Measurements from ENCODE around the gene NPAS2. TPM values are rescaled to one million over a fixed set of nuclear protein-coding genes. Genes with fewer than 3 reads are reported as not detected.

NPAS2 gene
- total and polyA plus RNA-seq, 2 donors (not counting 3 experiments of a cell fraction or from before 2014, with no cell fraction given), result 29.0 to 53.9 TPM

DNA sequence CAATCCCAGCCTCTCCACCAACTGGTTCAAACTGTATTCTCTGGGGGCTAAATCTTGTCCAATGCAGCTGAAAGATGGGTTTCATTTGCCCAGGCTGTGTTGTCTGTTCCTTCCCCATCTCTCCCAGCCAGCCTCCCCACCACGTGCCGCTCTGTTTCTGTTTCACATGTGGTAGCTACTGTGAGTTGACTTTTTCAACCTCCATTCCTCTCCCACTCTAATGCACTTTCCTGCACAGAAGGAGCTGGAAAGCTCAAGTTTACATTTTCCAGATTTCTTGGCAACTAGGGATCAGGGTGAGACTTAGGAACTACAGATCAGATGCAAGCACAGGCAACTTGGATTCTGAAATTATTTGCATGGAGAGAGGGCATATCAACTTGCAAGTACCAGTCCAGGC lies 19.0 kb upstream of the NPAS2 start:
- DNase-seq (ENCODE audit: low read depth, low spot score) (no peak), FAIRE-seq (no peak)
- TF ChIP-seq MAX (IDR thresholded peaks at IDR 0.05; ENCODE audit: insufficient read depth, insufficient read length) (no peak), POLR2AphosphoS5 (IDR thresholded peaks at IDR 0.05; ENCODE audit: insufficient read depth, low read depth, low read length) (no peak)
- no peak overlapping the region for H3K27ac ChIP-seq (ENCODE audit: insufficient read depth, low read depth, low read length)
- CTCF ChIA-PET, result interaction anchor here (1.4 kb wide), 1 partner anchor 74 kb away, joined by 3 read pairs; no protein-coding TSS in a partner anchor
- intact Hi-C loops (cut with micrococcal nuclease) (no loop called here), dilution Hi-C loops (cut with MboI; ENCODE audit: extremely low pct_ligation_motif_present, low sequenced_read_pairs) (no loop called here)
- H3K9me1 ChIP-seq (replicated peaks; ENCODE audit: control insufficient read depth, extremely low read depth, insufficient read depth, low read length), result no peaks in the 10 kb centered on the region
- no peaks in the 10 kb centered on the region for H3K4me1 ChIP-seq (ENCODE audit: control insufficient read depth, extremely low read depth, insufficient read depth, low read length)
- no peaks in the 10 kb centered on the region for H3K79me2 ChIP-seq (ENCODE audit: control insufficient read depth, insufficient read depth, low read length)
- H3K36me3 ChIP-seq (ENCODE audit: control insufficient read depth in 2 of 2, extremely low read depth in 1 of 2, insufficient read depth in 2 of 2, low read length in 2 of 2), result no peaks in the 10 kb centered on the region
- H3K27me3 ChIP-seq (ENCODE audit: control insufficient read depth in 2 of 2, insufficient read depth in 2 of 2, low read length in 2 of 2), result no peaks in the 10 kb centered on the region
- H2AFZ ChIP-seq (ENCODE audit: low read depth, low read length), result no peak overlapping the region
- H3K4me2 ChIP-seq (ENCODE audit: insufficient read depth, low read length), result no peak overlapping the region
- BruUV-seq (replicated peaks), result no TSS peak
- H3K9me3 ChIP-seq (replicated peaks; ENCODE audit: control insufficient read depth, insufficient read depth, low read length), result no peaks in the 10 kb centered on the region
- no peaks in the 10 kb centered on the region for H4K20me1 ChIP-seq (replicated peaks; ENCODE audit: control insufficient read depth, extremely low read depth, insufficient read depth, low read length)
- POLR2A ChIA-PET, result no interaction called here
- H3K9ac ChIP-seq (replicated peaks; ENCODE audit: extremely low read depth, insufficient read depth, low read length), result no peak overlapping the region
- no peak overlapping the region for H3K4me3 ChIP-seq (replicated peaks in 1 of 3; ENCODE audit: insufficient read depth in 1 of 3, low read depth in 1 of 3, low read length in 3 of 3)

DNA sequence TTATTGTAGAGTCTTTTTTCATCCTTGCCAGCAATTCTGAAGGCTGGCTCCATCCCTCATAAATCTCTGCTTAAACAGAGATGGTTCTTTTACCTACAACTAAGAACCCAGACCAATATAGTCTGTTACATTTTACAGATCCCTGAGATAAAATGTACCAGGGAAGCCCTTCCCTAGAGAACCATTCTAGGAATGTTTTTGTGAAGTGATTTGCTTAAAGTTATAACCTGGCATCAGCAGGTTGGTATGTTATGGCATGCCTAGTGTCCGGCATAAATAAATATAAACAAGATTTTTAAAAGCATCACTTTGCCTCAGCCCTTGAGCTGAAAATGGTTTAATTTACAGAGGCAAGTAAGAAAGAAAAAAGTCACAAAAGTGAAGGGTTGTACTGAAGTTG lies 18.5 kb upstream of the NPAS2 start:
- Histone ChIP-seq H3K9me3 (replicated peaks; ENCODE audit: control insufficient read depth, insufficient read depth, low read length) (no peaks in the 10 kb centered on the region), H4K20me1 (replicated peaks; ENCODE audit: control insufficient read depth, extremely low read depth, insufficient read depth, low read length) (no peaks in the 10 kb centered on the region), H3K4me3 (replicated peaks in 1 of 3; ENCODE audit: insufficient read depth in 1 of 3, low read depth in 1 of 3, low read length in 3 of 3) (no peak overlapping the region), H3K4me2 (ENCODE audit: insufficient read depth, low read length) (no peak overlapping the region), H3K9ac (replicated peaks; ENCODE audit: extremely low read depth, insufficient read depth, low read length) (no peak overlapping the region), H3K79me2 (ENCODE audit: control insufficient read depth, insufficient read depth, low read length) (no peaks in the 10 kb centered on the region), H3K9me1 (replicated peaks; ENCODE audit: control insufficient read depth, extremely low read depth, insufficient read depth, low read length) (no peaks in the 10 kb centered on the region), H3K4me1 (ENCODE audit: control insufficient read depth, extremely low read depth, insufficient read depth, low read length) (no peaks in the 10 kb centered on the region), H3K27ac (ENCODE audit: insufficient read depth, low read depth, low read length) (no peak overlapping the region), H3K36me3 (ENCODE audit: control insufficient read depth in 2 of 2, extremely low read depth in 1 of 2, insufficient read depth in 2 of 2, low read length in 2 of 2) (no peaks in the 10 kb centered on the region), H2AFZ (ENCODE audit: low read depth, low read length) (no peak overlapping the region), H3K27me3 (ENCODE audit: control insufficient read depth in 2 of 2, insufficient read depth in 2 of 2, low read length in 2 of 2) (no peaks in the 10 kb centered on the region)
- dilution Hi-C loops (cut with MboI; ENCODE audit: extremely low pct_ligation_motif_present, low sequenced_read_pairs) (no loop called here), intact Hi-C loops (cut with micrococcal nuclease) (no loop called here)
- no peak for DNase-seq (ENCODE audit: low read depth, low spot score)
- TF ChIP-seq FOS (IDR thresholded peaks at IDR 0.05; ENCODE audit: borderline replicate concordance, insufficient read depth, low read length), result no peak
- TF ChIP-seq MAX (IDR thresholded peaks at IDR 0.05; ENCODE audit: insufficient read depth, insufficient read length), result no peak
- no peak for TF ChIP-seq MYC (IDR thresholded peaks at IDR 0.05; ENCODE audit: low read depth, low read length)
- no peak for TF ChIP-seq JUN (IDR thresholded peaks at IDR 0.05; ENCODE audit: borderline replicate concordance, insufficient read depth, insufficient read length, low read depth)
- no peak for TF ChIP-seq POLR2AphosphoS5 (IDR thresholded peaks at IDR 0.05; ENCODE audit: insufficient read depth, low read depth, low read length)
- TF ChIP-seq EZH2 (IDR thresholded peaks at IDR 0.05; ENCODE audit: borderline replicate concordance, low read depth, low read length, severe bottlenecking), result no peak
- no peak for TF ChIP-seq GATA2 (IDR thresholded peaks at IDR 0.05; ENCODE audit: insufficient read depth, insufficient read length, low read depth, low read length)
- TF ChIP-seq POLR2A (IDR thresholded peaks at IDR 0.05; ENCODE audit: low read depth, low read length), result no peak
- TF ChIP-seq CTCF (IDR thresholded peaks at IDR 0.05; ENCODE audit: extremely low read depth in 1 of 2, insufficient read depth in 1 of 2, low read depth in 1 of 2, low read length in 2 of 2), result no peak
- ChIA-PET CTCF (interaction anchor here (0.8 kb wide), 1 partner anchor 18 kb away, joined by 3 read pairs; no protein-coding TSS in a partner anchor), POLR2A (no interaction called here)
- no TSS peak for BruUV-seq (replicated peaks)
- no peak for FAIRE-seq
